Erythroblast (primary cell): ENCODE results near the gene ZPR1.

Source experiments
- GATA1 ChIP-seq: IDR thresholded peaks from 2 replicates; pipeline ENCODE4 v1.6.1; 2011; ENCODE audit warnings: low read depth, mild to moderate bottlenecking, control low read depth, low read length, moderate library complexity
- POLR2A ChIP-seq: IDR thresholded peaks from 2 replicates; pipeline ENCODE4 v1.6.1; 2011; ENCODE audit warnings: mild to moderate bottlenecking, low read length

DNA sequence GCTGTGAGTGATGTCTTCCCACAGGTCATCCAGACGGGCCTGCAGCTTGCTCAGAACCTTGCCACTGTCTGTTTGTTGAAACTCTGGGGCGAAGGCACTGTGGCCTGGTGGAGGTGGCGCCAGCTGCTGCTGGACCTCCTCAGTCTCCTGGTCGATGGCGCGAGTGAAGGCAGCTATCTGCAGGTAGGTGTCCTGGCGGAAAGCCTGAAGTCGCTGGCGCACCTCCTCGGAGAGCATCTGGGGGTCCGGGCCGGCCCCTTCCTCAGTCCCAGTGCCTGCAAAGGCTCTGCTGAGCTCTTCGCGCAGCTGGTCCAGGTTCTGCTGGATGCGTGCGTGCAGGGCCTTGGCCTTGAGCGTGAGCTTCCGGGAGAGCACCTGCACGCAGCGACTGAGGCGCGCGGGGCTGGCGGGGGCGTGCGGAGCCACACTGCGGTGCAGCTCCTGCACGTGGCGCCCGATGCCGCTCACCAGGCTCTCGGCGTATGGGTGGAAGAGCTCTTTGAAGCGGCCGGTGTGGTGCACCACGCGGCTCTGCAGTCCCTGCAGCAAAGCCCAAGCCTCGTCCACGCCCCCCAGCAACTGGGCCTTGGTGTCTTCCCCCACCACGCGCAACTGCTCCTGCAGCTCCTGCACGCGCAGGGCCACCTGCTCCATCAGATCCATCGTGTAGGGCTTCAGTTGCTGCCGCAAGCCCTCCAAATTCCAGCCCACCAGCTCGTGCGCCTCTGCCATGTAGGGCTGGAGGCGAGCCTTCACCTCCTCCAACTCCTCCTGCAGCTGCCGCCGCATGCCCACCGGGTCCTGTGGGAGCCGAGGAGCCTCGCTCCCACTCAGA is 2.6 kb upstream of the ZPR1 start:
- TF ChIP-seq POLR2A (no peak), GATA1 (no peak)
